Tibial nerve (tissue), 4 donors: ENCODE data around the gene NALF2. TPM values are rescaled to one million over a fixed set of nuclear protein-coding genes. Genes with fewer than 3 reads are reported as not detected.
A peak's percentile ranks its signal among the peaks of the same experiment; 100 is the strongest.

Experiments
- DNase-seq, 2 donors: peaks; one replicate each; pipeline ENCODE4 v3.0.0-alpha.2; 2019; ENCODE audit warnings: low spot score in 2 of 2
- H3K27ac ChIP-seq, 4 donors: fragments of 200-600 bp; sonication (generic) in 3 of 4; one replicate each; pipeline ENCODE4 v1.5.1; 2017 to 2019; ENCODE audit warnings: mild to moderate bottlenecking in 1 of 4
- H3K27me3 ChIP-seq, 2 donors: fragments of 200-600 bp; sonication (generic) in 1 of 2; one replicate each; pipeline versions ENCODE4 v1.5.1 to v1.6.0; 2017 to 2019
- H3K36me3 ChIP-seq, 3 donors: fragments of 200-600 bp; sonication (generic); one replicate each; pipeline ENCODE4 v1.5.1; 2018 to 2019
- H3K4me1 ChIP-seq, 4 donors: fragments of 200-600 bp; sonication (generic) in 3 of 4; one replicate each; pipeline ENCODE4 v1.5.1; 2017 to 2019
- H3K4me3 ChIP-seq, 4 donors: fragments of 200-600 bp; sonication (generic) in 3 of 4; one replicate each; pipeline ENCODE4 v1.5.1; 2017 to 2019; ENCODE audit warnings: mild to moderate bottlenecking in 1 of 4, moderate library complexity in 1 of 4
- H3K9me3 ChIP-seq, 4 donors: fragments of 200-600 bp; sonication (generic) in 3 of 4; one replicate each; pipeline ENCODE4 v1.5.1; 2017 to 2019
- CTCF ChIP-seq, 5 experiments: fragments of 200-600 bp in 3 of 5; fragments of 450-650 bp in 2 of 5; sonication (generic) in 3 of 5; IDR thresholded peaks; one replicate each; pipeline ENCODE4 v1.5.1; 2016 to 2019; ENCODE audit warnings: antibody characterized with exemption in 5 of 5, mild to moderate bottlenecking in 3 of 5, moderate library complexity in 2 of 5
- EP300 ChIP-seq, 2 donors: sonication (generic); formaldehyde crosslinking; IDR thresholded peaks; one replicate each; pipeline ENCODE4 v1.6.1; 2017; ENCODE audit warnings: antibody characterized with exemption in 2 of 2, mild to moderate bottlenecking in 1 of 2
- POLR2A ChIP-seq, 2 donors: fragments of 450-650 bp; IDR thresholded peaks; one replicate each; pipeline ENCODE4 v1.6.1; 2017; ENCODE audit warnings: antibody characterized with exemption in 2 of 2, mild to moderate bottlenecking in 2 of 2, moderate library complexity in 2 of 2
- WGBS, 2 donors: methylation state at CpG; one replicate each; pipeline ENCODE4 v1.1.5; 2018; 5-methylcytosine and 5-hydroxymethylcytosine counted together
- total RNA-seq, 4 donors: library from RNA; depleted of rRNA; stranded (reverse); fragments of >200 nt; gene quantifications; one replicate each; pipeline ENCODE4 v1.1.0, GENCODE V29; 2016

NALF2 gene
- total RNA-seq, 4 donors from 2014 or later, result 0.30 TPM; not detected in 3

- DNase-seq, result peak in 1 of 2 donors; percentile 15
- H3K27ac ChIP-seq, result no peak overlapping the region
Observed at GRCh38 chrX:69493193-69493592, 10.9 kb upstream of the NALF2 start.

GRCh38 chrX:69493766-69494165 lies 10.4 kb upstream of the NALF2 start:
- 76 to 100% methylated on average over 1 of the region's 1 CpG for WGBS, 2 donors
- Histone ChIP-seq H3K27me3 (peaks cover 0 to 16% of the 10 kb centered on the region in 2 donors), H3K4me3 (no peak overlapping the region), H3K9me3 (no peaks in the 10 kb centered on the region), H3K27ac (no peak overlapping the region), H3K36me3 (no peaks in the 10 kb centered on the region), H3K4me1 (no peaks in the 10 kb centered on the region)
- TF ChIP-seq CTCF (IDR thresholded peaks at IDR 0.05) (no peak), POLR2A (IDR thresholded peaks at IDR 0.05) (no peak), EP300 (IDR thresholded peaks at IDR 0.05) (no peak)
- no peak for DNase-seq

More at GRCh38 chrX:69493193-69493592, 10.9 kb upstream of the NALF2 start:
- peaks cover 0 to 16% of the 10 kb centered on the region in 2 donors for H3K27me3 ChIP-seq
- H3K4me1 ChIP-seq, result no peaks in the 10 kb centered on the region
- H3K4me3 ChIP-seq, result no peak overlapping the region
- 24 to 29% methylated on average over 3 to 5 of the region's 5 CpGs for WGBS, 2 donors
- H3K36me3 ChIP-seq, result no peaks in the 10 kb centered on the region
- TF ChIP-seq CTCF (IDR thresholded peaks at IDR 0.05) (peak in 4 of 5 experiments; percentile 12 to 34 (median 20)), POLR2A (IDR thresholded peaks at IDR 0.05) (no peak)
- H3K9me3 ChIP-seq, result no peaks in the 10 kb centered on the region

- H3K4me1 ChIP-seq, result no peaks in the 10 kb centered on the region
- DNase-seq, result no peak
- no peaks in the 10 kb centered on the region for H3K9me3 ChIP-seq
- H3K27me3 ChIP-seq, result peaks cover 0 to 13% of the 10 kb centered on the region in 2 donors
- H3K27ac ChIP-seq, result no peak overlapping the region
- no peak for TF ChIP-seq CTCF (IDR thresholded peaks at IDR 0.05)
- TF ChIP-seq POLR2A (IDR thresholded peaks at IDR 0.05), result no peak
- no peak for TF ChIP-seq EP300 (IDR thresholded peaks at IDR 0.05)
- no peaks in the 10 kb centered on the region for H3K36me3 ChIP-seq
- WGBS, 2 donors, result 29 to 80% methylated on average over 1 of the region's 1 CpG
- no peak overlapping the region for H3K4me3 ChIP-seq
Observed at GRCh38 chrX:69496183-69496582, 7.9 kb upstream of the NALF2 start.

GRCh38 chrX:69501429-69501828 lies 2.7 kb upstream of the NALF2 start:
- Histone ChIP-seq H3K4me1 (peaks cover 0 to 10% (median 1%) of the 10 kb centered on the region in 4 donors), H3K36me3 (no peaks in the 10 kb centered on the region), H3K27me3 (peaks cover 0 to 23% of the 10 kb centered on the region in 2 donors), H3K27ac (no peak overlapping the region), H3K9me3 (no peaks in the 10 kb centered on the region), H3K4me3 (no peak overlapping the region)
- no peak for DNase-seq
- no peak for TF ChIP-seq EP300 (IDR thresholded peaks at IDR 0.05)
- 32 to 59% methylated on average over 3 of the region's 3 CpGs for WGBS, 2 donors

- H3K9me3 ChIP-seq, result no peaks in the 10 kb centered on the region
- no peak for DNase-seq
- peaks cover 0 to 10% (median 1%) of the 10 kb centered on the region in 4 donors for H3K4me1 ChIP-seq
- H3K27me3 ChIP-seq, result peaks cover 0 to 39% of the 10 kb centered on the region in 2 donors
- H3K27ac ChIP-seq, result no peak overlapping the region
- no peaks in the 10 kb centered on the region for H3K36me3 ChIP-seq
- 32 to 47% methylated on average over 12 to 16 of the region's 16 CpGs for whole genome bisulfite sequencing, 2 donors
- TF ChIP-seq EP300 (IDR thresholded peaks at IDR 0.05), result no peak
- TF ChIP-seq POLR2A (IDR thresholded peaks at IDR 0.05), result no peak
- TF ChIP-seq CTCF (IDR thresholded peaks at IDR 0.05), result no peak
- peak overlapping the region in 1 of 4 donors; percentile 57 for H3K4me3 ChIP-seq
Observed at GRCh38 chrX:69503228-69503781, 821 bp upstream of the NALF2 start.
